ENCODE data around the gene TMEM176A.

Gene TMEM176A

GRCh38 chr7:150820578-150821198, 20.1 kb downstream of the TMEM176A start:
- DNase-seq: no peak

GRCh38 chr7:150823043-150823442, 22.5 kb downstream of the TMEM176A start:
- no peak for DNase-seq

- DNase-seq: no peak
Measured at GRCh38 chr7:150823484-150824126, 23.0 kb downstream of the TMEM176A start.

- DNase-seq: no peak
Measured at GRCh38 chr7:150824379-150825177, 24.0 kb downstream of the TMEM176A start.

- no peak for DNase-seq
Measured at GRCh38 chr7:150826061-150826849, 25.7 kb downstream of the TMEM176A start.

- no peak for DNase-seq
Measured at GRCh38 chr7:150828384-150828783, 27.8 kb downstream of the TMEM176A start.

- DNase-seq: no peak
Measured at GRCh38 chr7:150829426-150829825, 28.9 kb downstream of the TMEM176A start.

GRCh38 chr7:150830937-150831336, 30.4 kb downstream of the TMEM176A start:
- DNase-seq: no peak

- DNase-seq: no peak
Measured at GRCh38 chr7:150831851-150832250, 31.3 kb downstream of the TMEM176A start.

GRCh38 chr7:150835019-150835418, 34.5 kb downstream of the TMEM176A start:
- no peak for DNase-seq

- DNase-seq: no peak
Measured at GRCh38 chr7:150835702-150836280, 35.2 kb downstream of the TMEM176A start.

GRCh38 chr7:150838965-150839650, 38.5 kb downstream of the TMEM176A start:
- no peak for DNase-seq

- no peak for DNase-seq
Measured at GRCh38 chr7:150842018-150842417, 41.4 kb downstream of the TMEM176A start.

GRCh38 chr7:150842716-150843115, 42.1 kb downstream of the TMEM176A start:
- no peak for DNase-seq

- no peak for DNase-seq
Measured at GRCh38 chr7:150845421-150845861, 44.9 kb downstream of the TMEM176A start.

- DNase-seq: no peak
Measured at GRCh38 chr7:150846291-150847115, 45.9 kb downstream of the TMEM176A start.

GRCh38 chr7:150847536-150847935, 47.0 kb downstream of the TMEM176A start:
- no peak for DNase-seq

- no peak for DNase-seq
Measured at GRCh38 chr7:150848111-150848510, 47.5 kb downstream of the TMEM176A start.

- no peak for DNase-seq
Measured at GRCh38 chr7:150848561-150849115, 48.1 kb downstream of the TMEM176A start.

GRCh38 chr7:150849204-150849775, 48.7 kb downstream of the TMEM176A start:
- DNase-seq: no peak
